HCT116 (cell line): Measurements from ENCODE around the gene TTLL9. TPM values are rescaled to one million over a fixed set of nuclear protein-coding genes. Genes with fewer than 3 reads are reported as not detected.

ENCODE experiments used
- ATAC-seq: fragments of 200-7000 bp; cut with Tn5 transposase; 2 replicates; pipeline ENCODE4 v1.9.1; 2020; ENCODE audit warnings: mild to moderate bottlenecking, moderate library complexity
- BruUV-seq: library from RNA; stranded (reverse); fragments of 400-500 nt; replicated peaks from 2 replicates; lab custom pipeline; 2021; lab: Mats Ljungman, UMichigan
- CTCF ChIA-PET: fragments of 300-600 bp; sonication (Branson Sonifier 250); formaldehyde crosslinking; loops from one replicate; lab custom pipeline; 2021; ENCODE audit warnings: antibody characterized with exemption; lab: Charles Lee
- POLR2A ChIA-PET: fragments of 300-600, 350-600 bp; sonication (Branson Sonifier 250); formaldehyde crosslinking; loops from one replicate; lab custom pipeline; 2021; ENCODE audit warnings: antibody characterized with exemption; lab: Charles Lee
- RAD21 ChIA-PET, 2 experiments: fragments of 300-600 bp; sonication (Branson Sonifier 250); formaldehyde crosslinking; loops; one replicate each; lab custom pipeline; 2023; ENCODE audit warnings: low total read pairs in 2 of 2; ENCODE audit not compliant: uncharacterized antibody in 2 of 2, unreplicated experiment in 2 of 2, low non-redundant PET in 1 of 2; lab: Charles Lee
- DNase-seq: peaks from one replicate; pipeline ENCODE4 v3.0.0-alpha.2; 2010; ENCODE audit warnings: low read depth, low spot score
- H2AFZ ChIP-seq: fragments of 200-600 bp; shearing (Covaris generic), sonication (generic); 2 replicates; pipeline ENCODE4 v1.6.1; 2017; ENCODE audit warnings: low read depth, mixed run types, mixed read lengths, antibody characterized with exemption, low read length; ENCODE audit not compliant: poor library complexity, severe bottlenecking
- H3K27ac ChIP-seq: 2 replicates; pipeline ENCODE4 v1.5.1; 2012; ENCODE audit warnings: low read depth, low read length
- H3K27me3 ChIP-seq: fragments of 200-600 bp; sonication (generic); 2 replicates; pipeline ENCODE4 v1.6.1; 2016; ENCODE audit warnings: mixed run types, low read length, mixed read lengths; ENCODE audit not compliant: insufficient read depth
- H3K36me3 ChIP-seq, 2 experiments: fragments of 200-500 bp in 1 of 2; fragments of 200-600 bp in 1 of 2; sonication (Bioruptor generic) in 1 of 2; sonication (generic) in 1 of 2; 2 replicates each; pipeline versions ENCODE4 v1.5.1 to v1.6.1; 2014 to 2016; ENCODE audit warnings: low read length in 2 of 2, inconsistent platforms in 1 of 2, mixed read lengths in 1 of 2, mixed run types in 1 of 2; ENCODE audit not compliant: insufficient read depth in 2 of 2, control insufficient read depth in 1 of 2
- H3K4me1 ChIP-seq, 2 experiments: fragments of 200-600 bp in 1 of 2; sonication (generic) in 1 of 2; 2 replicates each; pipeline versions ENCODE4 v1.5.1 to v1.6.1; 2012 to 2017; ENCODE audit warnings: low read length in 2 of 2, inconsistent platforms in 1 of 2, mild to moderate bottlenecking in 1 of 2, mixed read lengths in 1 of 2, mixed run types in 1 of 2, moderate library complexity in 1 of 2; ENCODE audit not compliant: insufficient read depth in 2 of 2, control insufficient read depth in 1 of 2
- H3K4me2 ChIP-seq: fragments of 200-600 bp; sonication (generic); 2 replicates; pipeline ENCODE4 v1.6.1; 2017; ENCODE audit warnings: mixed run types, low read length, mixed read lengths
- H3K4me3 ChIP-seq, 2 experiments: fragments of 200-600 bp in 1 of 2; sonication (generic) in 1 of 2; replicated peaks in 1 of 2; 2 replicates each; pipeline ENCODE4 v1.5.1; 2011 to 2016; ENCODE audit warnings: low read length in 2 of 2, control low read depth in 1 of 2, low read depth in 1 of 2, mild to moderate bottlenecking in 1 of 2, mixed read lengths in 1 of 2, mixed run types in 1 of 2
- H3K79me2 ChIP-seq: fragments of 200-600 bp; sonication (generic); 2 replicates; pipeline ENCODE4 v1.6.1; 2017; ENCODE audit warnings: mild to moderate bottlenecking, mixed run types, low read length, moderate library complexity, mixed read lengths; ENCODE audit not compliant: insufficient read depth
- H3K9ac ChIP-seq: fragments of 200-600 bp; sonication (generic); 2 replicates; pipeline ENCODE4 v1.6.1; 2016; ENCODE audit warnings: low read length, mixed read lengths
- H3K9me2 ChIP-seq: fragments of 200-600 bp; sonication (generic), shearing (Covaris generic); 2 replicates; pipeline ENCODE4 v1.6.1; 2017; ENCODE audit warnings: mixed run types, mild to moderate bottlenecking, moderate library complexity; ENCODE audit not compliant: insufficient read depth
- H3K9me3 ChIP-seq, 2 experiments: fragments of 200-500 bp in 1 of 2; fragments of 200-600 bp in 1 of 2; sonication (Bioruptor generic) in 1 of 2; sonication (generic) in 1 of 2; 2 replicates each; pipeline ENCODE4 v1.6.1; 2014 to 2017; ENCODE audit warnings: low read length in 2 of 2, mixed read lengths in 2 of 2, inconsistent platforms in 1 of 2, low read depth in 1 of 2, mild to moderate bottlenecking in 1 of 2, mixed run types in 1 of 2, moderate library complexity in 1 of 2; ENCODE audit not compliant: control insufficient read depth in 1 of 2, insufficient read depth in 1 of 2
- H4K20me1 ChIP-seq: fragments of 200-600 bp; sonication (generic), shearing (Covaris generic); 2 replicates; pipeline ENCODE4 v1.6.1; 2017; ENCODE audit warnings: mixed run types, mild to moderate bottlenecking, moderate library complexity; ENCODE audit not compliant: insufficient read depth
- ATF3 ChIP-seq: IDR thresholded peaks from 2 replicates; pipeline ENCODE4 v1.6.1; 2012
- CTCF ChIP-seq, 3 experiments: fragments of 200-600 bp in 1 of 3; sonication (generic) in 1 of 3; IDR thresholded peaks in 2 of 3; conservative IDR thresholded peaks in 1 of 3; 2 replicates each; pipeline ENCODE4 v1.5.1; 2012 to 2017; ENCODE audit warnings: low read depth in 2 of 3, low read length in 2 of 3, antibody characterized with exemption in 1 of 3, borderline replicate concordance in 1 of 3, control low read depth in 1 of 3, mild to moderate bottlenecking in 1 of 3, mixed read lengths in 1 of 3, mixed run types in 1 of 3, moderate library complexity in 1 of 3; ENCODE audit not compliant: insufficient read depth in 1 of 3
- ELF1 ChIP-seq: IDR thresholded peaks from 2 replicates; pipeline ENCODE4 v1.6.1; 2012; ENCODE audit warnings: low read depth, borderline replicate concordance
- JUND ChIP-seq: IDR thresholded peaks from 2 replicates; pipeline ENCODE4 v1.6.1; 2012
- MAX ChIP-seq: IDR thresholded peaks from 2 replicates; pipeline ENCODE4 v1.6.1; 2012
- POLR2AphosphoS5 ChIP-seq: IDR thresholded peaks from 2 replicates; pipeline ENCODE4 v1.6.1; 2011; ENCODE audit warnings: mild to moderate bottlenecking, low read depth, low read length, moderate library complexity
- SRF ChIP-seq: IDR thresholded peaks from 2 replicates; pipeline ENCODE4 v1.6.1; 2012; ENCODE audit warnings: low read depth
- ZBTB33 ChIP-seq: IDR thresholded peaks from 2 replicates; pipeline ENCODE4 v1.6.1; 2011; ENCODE audit warnings: mild to moderate bottlenecking, low read length, moderate library complexity; ENCODE audit not compliant: insufficient replicate concordance; ENCODE audit errors: extremely low read depth
- ZFX ChIP-seq: fragments of 450-650 bp; IDR thresholded peaks from 2 replicates; pipeline ENCODE4 v1.6.1; 2017
- ZNF274 ChIP-seq: fragments of 200-500 bp; sonication (Bioruptor generic); IDR thresholded peaks from 2 replicates; pipeline ENCODE4 v1.6.1; 2014; ENCODE audit warnings: mild to moderate bottlenecking, low read depth, low read length, inconsistent platforms
- intact Hi-C: fragments of 100-400 bp; cut with micrococcal nuclease; formaldehyde crosslinking; loops from 2 replicates; pipeline ENCODE4 v1.10.0; 2022
- total RNA-seq: library from RNA; stranded (reverse); gene quantifications from one replicate; pipeline ENCODE4 v1.2.1, GENCODE V29; 2021; ENCODE audit not compliant: unreplicated experiment

The TTLL9 gene
- total RNA-seq, 1 experiment from 2014 or later, result not detected

GRCh38 chr20:31875671-31876070 is 5.2 kb downstream of the TTLL9 start:
- Histone ChIP-seq H3K4me2 (no peak overlapping the region), H3K9me3 (no peaks in the 10 kb centered on the region), H2AFZ (no peak overlapping the region), H3K36me3 (no peaks in the 10 kb centered on the region), H3K27ac (no peak overlapping the region), H3K4me3 (no peak overlapping the region), H3K4me1 (peaks cover 4 to 11% of the 10 kb centered on the region in 2 experiments; a peak in 3 of 4 replicates), H3K9me2 (no peaks in the 10 kb centered on the region), H3K9ac (no peak overlapping the region), H4K20me1 (no peaks in the 10 kb centered on the region), H3K79me2 (no peaks in the 10 kb centered on the region), H3K27me3 (no peaks in the 10 kb centered on the region)
- ChIA-PET POLR2A (no interaction called here), CTCF (no interaction called here), RAD21 (no interaction called here)
- no peak for DNase-seq
- TF ChIP-seq ELF1, result no peak
- no peak for TF ChIP-seq ZBTB33
- no TSS peak for BruUV-seq
- no peak for ATAC-seq
- intact Hi-C loops, result no loop called here

- no peak for DNase-seq
- ATAC-seq, result no peak
- Histone ChIP-seq H3K9ac (no peak overlapping the region), H3K9me3 (no peaks in the 10 kb centered on the region), H2AFZ (no peak overlapping the region), H3K79me2 (no peaks in the 10 kb centered on the region), H3K27me3 (no peaks in the 10 kb centered on the region), H3K9me2 (no peaks in the 10 kb centered on the region), H3K36me3 (no peaks in the 10 kb centered on the region), H3K27ac (no peak overlapping the region), H3K4me3 (no peak overlapping the region), H3K4me2 (no peak overlapping the region), H4K20me1 (no peaks in the 10 kb centered on the region), H3K4me1 (peaks cover 4 to 11% of the 10 kb centered on the region in 2 experiments; a peak in 3 of 4 replicates)
- ChIA-PET CTCF (no interaction called here), RAD21 (no interaction called here), POLR2A (no interaction called here)
- no TSS peak for BruUV-seq
- TF ChIP-seq CTCF (IDR thresholded peaks at IDR 0.05 in 2 of 3, conservative IDR thresholded peaks at IDR 0.05 in 1 of 3; ENCODE audit: borderline replicate concordance in 1 of 3, insufficient read depth in 1 of 3, low read depth in 2 of 3, low read length in 2 of 3), result no peak
- no peak for TF ChIP-seq SRF
- TF ChIP-seq ZNF274, result no peak
- no peak for TF ChIP-seq JUND
- no peak for TF ChIP-seq ZFX
- TF ChIP-seq ATF3, result no peak
- no peak for TF ChIP-seq POLR2AphosphoS5
- TF ChIP-seq ELF1, result no peak
- TF ChIP-seq MAX, result no peak
- intact Hi-C loops, result no loop called here
Observed at GRCh38 chr20:31877684-31878083, 7.2 kb downstream of the TTLL9 start.
